Epidermal melanocyte (primary cell): ENCODE measurements around the gene CNIH2.
"Not testable (repeated sequence)": the region's sequence is repeated elsewhere in the genome, so short reads cannot be mapped to it uniquely, and the experiment has no call there.

Source experiments
- DNase-seq: peaks from one replicate; pipeline ENCODE4 v3.0.0; 2011; ENCODE audit warnings: low spot score; ENCODE audit not compliant: insufficient read length

CNIH2 gene

DNA sequence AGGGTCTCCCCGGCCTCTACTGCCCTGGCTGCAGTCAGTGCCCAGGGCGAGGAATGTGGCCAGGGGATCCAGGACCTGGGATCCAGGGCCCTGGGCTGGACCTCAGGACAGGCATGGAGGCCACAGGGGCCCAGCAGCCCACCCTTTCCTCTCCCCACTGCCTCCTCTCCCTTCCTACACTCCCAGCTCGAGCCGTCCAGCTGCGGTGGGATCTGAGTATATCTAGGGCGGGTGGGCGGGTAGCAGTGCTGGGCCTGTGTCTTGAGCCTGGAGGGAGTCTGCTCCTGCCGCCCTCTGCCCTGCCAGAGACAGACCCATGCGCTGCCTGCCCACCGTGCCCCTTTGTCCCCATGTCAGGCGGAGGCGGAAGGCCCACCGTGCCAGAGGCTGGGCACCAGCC, 1.4 kb upstream of the CNIH2 start:
- DNase-seq: not testable (repeated sequence)

DNA sequence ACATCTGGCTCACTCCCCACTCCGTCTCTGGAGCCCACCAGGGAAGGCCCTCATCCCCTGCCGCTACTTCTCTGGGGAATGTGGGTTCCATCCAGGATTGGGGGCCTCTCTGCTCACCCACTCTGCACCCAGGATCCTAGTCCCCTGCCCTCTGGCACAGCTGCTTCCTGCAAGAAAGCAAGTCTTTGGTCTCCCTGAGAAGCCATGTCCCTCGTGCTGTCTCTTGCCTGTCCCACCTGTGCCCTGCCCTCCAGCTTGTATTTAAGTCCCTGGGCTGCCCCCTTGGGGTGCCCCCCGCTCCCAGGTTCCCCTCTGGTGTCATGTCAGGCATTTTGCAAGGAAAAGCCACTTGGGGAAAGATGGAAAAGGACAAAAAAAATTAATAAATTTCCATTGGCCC, 911 bp upstream of the CNIH2 start:
- not testable (repeated sequence) for DNase-seq

DNA sequence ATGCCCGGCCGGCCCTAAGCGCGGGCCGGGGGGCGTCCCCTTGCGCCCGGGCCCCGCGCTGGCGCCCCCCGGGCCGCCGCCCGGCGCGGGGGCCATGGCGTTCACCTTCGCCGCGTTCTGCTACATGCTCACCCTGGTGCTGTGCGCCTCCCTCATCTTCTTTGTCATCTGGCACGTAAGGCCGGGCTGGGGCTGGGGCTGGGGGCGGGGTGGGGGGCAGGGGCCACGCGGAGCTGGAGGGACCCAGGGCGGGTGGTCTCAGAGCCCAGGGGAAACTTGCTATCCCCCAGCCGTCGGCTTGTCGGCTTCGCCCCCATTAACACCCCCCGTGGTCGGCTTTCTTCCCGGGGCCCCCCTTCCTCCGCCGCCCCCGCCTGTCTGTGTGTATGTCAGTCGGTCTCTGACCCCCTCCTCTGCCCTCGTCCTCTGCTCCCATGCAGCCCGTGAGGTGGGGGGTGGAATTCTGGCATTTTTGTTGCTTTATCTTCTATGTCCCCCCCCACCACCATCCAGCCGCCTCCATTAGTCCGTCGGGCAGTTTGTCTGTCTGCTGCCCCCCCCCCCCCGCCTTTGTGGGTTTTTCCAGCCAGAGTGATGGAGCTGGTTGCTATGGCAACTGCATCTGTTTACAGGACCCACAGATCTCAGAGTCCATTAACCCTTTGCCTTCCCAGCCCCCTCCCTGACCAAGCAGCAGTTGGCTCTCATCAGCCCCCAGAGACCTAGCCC, 552 bp downstream of the CNIH2 start:
- no peak for DNase-seq

DNA sequence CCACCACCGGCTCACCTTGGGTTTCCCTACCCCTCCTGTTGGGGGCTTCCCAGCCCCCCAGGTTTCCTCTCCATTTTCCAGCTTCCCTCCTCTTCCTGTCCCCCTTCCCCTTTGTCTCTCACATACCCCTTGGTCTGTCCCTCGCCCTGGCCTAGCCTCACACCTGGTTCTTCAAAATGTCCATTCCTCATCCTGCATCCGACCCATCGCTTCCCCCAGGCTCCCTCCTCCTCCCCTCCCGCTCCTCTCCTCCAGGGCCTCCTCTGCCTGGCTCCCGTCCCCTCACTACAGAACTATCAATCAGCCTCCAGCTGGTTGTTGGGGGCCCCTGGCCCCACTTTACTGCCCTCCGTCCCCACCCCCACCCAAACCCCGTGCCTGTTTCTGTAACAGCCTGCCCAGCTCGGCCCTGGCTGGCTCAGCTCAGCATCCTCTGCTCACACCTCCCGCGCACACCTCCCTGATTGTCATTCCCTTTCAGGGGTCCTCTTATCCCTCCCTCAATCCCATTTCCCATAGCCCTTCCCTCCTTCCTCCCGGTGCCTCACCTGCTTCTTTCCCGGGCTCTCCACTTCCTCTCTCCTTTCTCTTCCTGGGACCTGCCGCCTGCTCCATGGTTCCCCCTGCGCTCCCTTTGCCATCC, 1.2 kb downstream of the CNIH2 start:
- DNase-seq: no peak

DNA sequence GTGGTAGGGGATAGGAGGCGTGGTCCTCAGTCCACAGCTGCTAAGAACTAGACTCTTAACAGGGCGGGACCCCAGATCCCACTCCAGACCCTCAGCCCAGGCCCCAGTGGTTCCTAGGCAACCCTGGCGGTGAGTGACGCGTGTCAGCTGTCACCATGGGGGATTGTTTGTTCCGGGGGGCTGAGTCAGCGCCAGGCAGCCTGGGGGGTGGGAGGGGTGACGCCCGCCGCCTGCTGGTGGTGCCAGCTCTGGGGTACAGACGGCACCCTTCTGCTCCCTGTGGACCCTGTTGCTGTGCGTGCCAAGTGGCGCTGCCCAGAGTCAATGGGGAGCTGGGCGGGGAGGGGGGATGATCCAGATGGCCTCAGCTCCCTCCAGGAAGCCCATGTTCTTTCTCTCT, 2.5 kb downstream of the CNIH2 start:
- no peak for DNase-seq

DNA sequence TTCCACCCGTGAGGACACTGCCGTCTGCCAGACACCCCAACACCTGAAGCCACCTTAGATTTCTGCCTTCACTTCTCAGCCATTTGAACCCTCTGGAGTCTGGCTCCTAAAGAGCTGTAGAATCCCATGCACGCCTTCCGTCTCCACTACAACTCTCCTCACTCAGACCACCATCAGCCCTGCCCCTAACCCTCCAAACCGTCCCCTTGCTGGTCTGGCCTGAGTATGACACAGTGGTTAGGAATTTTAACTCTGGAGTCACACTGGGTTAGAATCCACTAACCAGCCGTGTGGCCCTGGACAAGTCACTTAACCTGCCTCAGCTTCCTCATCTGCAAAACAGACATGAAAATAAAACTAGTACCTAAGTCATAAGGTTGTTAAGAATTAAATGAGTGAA, 3.0 kb downstream of the CNIH2 start:
- DNase-seq: no peak

DNA sequence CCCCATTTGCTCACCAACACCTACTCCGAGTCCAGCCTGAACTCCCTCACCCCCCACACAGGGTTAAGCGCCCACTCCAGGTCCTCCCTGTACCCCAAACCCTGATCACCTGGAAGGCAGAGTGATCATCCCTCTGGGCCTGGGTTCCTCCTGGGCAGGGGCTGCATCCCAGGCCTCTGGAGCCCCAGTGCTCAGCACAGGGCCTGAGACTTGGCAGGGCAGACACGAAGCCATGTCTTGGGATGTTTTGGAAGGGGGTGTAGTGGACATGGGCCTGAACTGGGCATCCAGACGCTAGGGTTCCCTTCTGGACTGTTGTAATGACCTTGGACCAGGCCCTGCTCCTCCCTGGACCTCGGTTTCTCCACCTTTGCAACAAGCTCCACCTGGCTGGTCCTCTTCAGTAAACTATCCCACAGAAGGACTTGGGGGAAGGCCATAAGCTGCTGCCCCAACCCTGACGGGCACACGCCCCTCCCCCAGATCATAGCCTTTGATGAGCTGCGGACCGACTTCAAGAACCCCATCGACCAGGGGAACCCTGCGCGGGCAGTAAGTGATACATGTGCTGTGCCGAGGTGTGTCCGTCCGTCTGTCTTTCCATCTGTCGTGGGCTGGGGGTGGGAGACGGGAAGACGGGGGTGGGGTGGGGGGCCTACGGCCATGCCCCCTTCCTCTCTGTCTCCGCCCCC, 3.9 kb downstream of the CNIH2 start:
- peak; percentile 21 for DNase-seq

DNA sequence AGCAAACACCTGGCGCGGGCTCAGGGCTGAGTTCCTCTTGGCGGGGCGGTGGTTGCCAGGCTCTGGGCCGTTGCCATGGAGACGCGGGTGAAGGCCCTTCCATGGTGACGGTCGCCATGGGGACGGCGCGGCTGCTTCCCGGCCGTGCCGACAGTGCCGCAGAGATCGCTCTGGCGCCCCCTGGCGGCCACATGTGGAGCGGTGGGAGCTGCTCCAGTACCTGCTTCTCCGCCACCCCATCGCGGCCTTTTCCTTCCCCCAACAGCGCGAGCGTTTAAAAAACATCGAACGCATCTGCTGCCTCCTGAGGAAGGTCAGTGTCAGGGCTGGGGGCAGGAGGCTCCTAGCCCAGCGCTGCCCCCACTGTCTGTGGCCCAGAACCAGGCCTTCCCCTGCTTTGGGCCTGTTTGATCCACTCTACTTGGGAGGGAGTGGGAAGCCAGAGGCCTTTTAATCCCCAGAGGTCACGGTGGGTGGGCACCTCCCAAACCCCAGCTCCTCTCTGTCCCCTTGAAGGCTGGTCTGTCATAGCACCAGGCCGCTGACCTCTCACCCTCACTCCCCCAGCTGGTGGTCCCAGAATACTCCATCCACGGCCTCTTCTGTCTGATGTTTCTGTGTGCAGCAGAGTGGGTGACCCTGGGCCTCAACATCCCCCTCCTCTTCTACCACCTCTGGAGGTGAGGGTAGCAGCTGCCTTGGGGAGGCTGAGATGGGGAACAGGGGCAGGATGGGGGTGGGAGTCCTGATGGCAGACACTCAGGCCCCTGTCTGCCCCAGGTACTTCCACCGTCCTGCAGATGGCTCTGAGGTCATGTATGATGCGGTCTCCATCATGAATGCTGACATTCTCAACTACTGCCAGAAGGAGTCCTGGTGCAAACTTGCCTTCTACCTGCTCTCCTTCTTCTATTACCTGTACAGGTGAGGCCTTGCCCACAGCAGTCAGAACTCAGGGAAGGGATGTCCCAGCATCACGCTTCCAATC, 4.8 kb downstream of the CNIH2 start:
- peak; percentile 98 for DNase-seq

DNA sequence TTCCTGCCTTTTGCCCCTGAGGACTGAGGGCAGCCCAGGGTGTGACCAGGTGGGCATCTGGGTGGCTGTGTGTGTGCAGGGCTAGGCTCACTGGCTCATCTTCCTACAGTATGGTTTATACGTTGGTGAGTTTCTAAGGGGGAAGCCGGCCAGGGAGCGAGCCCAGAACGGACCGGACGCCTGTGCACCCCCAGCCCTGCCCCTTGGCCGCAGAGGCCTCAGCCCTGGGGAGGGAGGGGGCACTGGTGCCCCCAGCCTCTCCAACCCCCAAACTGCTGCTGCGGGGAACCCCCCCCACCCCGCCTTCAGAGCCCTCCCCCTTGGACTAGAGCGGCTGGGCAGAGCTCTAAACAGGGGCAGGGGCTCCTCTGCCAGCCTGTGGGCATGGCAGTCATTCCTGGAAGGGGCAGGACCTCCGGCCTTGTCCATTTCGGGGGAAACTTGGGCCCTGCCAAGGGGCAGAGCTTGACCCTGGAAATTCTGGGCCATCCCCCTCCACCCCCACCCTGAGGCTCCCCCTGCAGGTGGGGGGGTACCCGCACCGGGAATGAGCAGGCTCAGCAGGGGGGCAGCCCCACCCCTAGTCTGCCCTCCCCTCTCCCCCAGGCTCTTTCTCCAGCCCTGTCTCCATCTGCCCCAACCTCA, 5.6 kb downstream of the CNIH2 start:
- no peak for DNase-seq

DNA sequence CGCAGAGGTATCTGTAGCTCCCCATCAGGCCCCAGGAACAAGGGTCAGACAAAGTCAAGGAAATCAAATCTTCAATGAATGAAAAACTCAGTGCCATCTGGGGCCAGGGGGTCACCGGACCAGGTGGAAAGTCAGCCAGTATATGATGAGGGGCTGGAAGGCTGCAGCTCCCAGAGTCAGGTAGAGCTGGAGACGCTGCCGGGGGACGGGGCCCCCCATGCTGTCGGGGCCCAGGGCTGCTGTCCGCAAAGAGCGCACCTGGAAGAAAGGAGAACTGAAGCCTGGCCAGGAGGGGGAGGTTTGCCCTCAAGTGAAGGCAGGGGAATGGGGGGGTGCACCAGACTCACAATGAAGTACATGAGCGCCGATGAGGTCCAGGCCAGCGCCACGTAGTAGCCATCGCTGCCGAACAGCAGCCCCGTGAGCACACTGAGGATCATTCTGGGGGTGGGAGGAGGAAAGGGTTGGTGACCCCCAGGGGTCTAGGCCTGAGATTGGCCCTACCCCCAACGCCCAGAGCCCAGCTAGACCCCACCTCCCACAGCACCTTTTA, 6.6 kb downstream of the CNIH2 start:
- no peak for DNase-seq

DNA sequence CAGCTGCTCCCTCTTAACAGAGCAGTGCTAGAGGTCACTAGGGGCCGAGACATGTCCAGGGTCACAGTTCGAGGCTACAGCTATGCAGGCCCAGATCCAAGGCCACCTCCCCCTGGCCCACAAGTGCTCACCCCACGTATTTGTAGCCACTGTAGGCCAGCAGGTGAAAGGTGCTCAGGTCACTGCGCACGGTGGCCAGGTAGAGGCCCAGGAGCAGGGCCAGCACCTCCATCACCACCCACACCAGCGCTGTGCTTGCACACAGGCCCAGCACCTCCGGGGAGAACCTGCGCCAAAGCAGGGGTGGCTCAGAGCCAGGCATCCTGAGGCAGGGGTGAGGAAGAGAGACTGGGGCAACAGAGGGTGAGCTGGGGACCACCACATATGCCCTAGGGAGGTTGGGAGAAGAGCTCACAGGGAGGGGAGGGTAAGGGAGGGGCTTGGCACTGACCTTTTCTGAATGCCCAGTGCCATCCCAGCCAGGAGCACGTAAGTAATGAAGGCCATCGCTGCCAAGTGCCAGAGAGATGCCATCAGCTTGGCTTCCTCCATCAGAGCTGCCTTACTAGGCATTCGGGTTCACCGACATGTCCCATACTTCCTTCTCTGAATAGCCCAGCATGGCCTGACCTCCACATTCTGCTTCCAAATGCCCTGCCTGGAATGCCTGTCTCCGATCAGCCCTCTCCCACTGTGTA, 7.4 kb downstream of the CNIH2 start:
- peak; percentile 4 for DNase-seq

DNA sequence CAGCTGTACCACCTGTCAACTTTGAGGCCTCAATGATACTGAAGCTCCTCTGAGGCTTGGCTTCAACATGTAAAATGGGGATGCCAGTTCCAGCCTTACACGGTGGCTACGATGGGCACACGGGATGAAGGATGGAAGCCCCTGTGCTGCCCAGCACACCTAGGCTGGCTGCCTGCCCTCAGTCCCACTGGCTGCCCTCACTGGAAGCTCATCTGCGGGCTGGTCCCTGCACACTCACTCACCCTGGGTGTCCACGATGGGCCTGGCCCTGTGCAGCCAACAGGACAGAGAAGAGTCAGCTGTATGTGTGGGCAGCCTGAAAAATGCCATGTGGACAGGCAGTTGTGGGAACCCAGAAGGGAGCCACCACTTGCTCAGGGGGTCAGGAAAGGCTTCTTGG, 8.7 kb downstream of the CNIH2 start:
- peak; percentile 13 for DNase-seq

DNA sequence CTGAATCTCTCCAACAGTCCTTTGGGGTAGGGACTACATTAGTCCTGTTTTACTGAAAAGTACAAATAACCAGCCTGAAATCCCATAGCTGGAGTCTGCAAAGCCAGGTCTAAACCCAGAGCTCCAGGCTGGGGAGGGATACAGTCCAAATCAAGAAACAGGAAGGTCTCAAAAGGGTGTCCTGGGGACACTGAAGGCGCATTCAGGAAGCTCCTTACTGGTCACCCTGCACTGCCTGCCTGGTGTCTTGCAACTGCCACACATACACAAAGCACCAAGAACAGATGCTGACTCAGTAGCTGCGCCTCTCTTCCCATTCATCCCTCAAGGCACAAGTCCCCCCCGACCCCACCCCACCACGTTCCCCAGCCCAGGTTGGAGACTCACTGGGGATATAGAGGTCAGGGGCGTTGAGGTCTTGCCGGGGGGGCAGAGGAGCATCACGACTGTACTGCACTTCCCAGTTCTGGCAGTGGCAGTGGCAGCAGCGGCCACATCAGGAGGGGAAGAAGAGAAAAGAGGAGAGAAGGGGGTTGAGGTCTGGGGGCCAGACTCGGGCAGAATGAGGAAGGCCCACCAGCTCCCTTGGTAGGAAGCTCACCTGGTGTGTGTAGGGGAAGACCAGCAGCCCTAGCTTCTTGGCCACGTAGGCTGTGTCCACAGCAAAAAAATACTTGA, 9.4 kb downstream of the CNIH2 start:
- DNase-seq: no peak

DNA sequence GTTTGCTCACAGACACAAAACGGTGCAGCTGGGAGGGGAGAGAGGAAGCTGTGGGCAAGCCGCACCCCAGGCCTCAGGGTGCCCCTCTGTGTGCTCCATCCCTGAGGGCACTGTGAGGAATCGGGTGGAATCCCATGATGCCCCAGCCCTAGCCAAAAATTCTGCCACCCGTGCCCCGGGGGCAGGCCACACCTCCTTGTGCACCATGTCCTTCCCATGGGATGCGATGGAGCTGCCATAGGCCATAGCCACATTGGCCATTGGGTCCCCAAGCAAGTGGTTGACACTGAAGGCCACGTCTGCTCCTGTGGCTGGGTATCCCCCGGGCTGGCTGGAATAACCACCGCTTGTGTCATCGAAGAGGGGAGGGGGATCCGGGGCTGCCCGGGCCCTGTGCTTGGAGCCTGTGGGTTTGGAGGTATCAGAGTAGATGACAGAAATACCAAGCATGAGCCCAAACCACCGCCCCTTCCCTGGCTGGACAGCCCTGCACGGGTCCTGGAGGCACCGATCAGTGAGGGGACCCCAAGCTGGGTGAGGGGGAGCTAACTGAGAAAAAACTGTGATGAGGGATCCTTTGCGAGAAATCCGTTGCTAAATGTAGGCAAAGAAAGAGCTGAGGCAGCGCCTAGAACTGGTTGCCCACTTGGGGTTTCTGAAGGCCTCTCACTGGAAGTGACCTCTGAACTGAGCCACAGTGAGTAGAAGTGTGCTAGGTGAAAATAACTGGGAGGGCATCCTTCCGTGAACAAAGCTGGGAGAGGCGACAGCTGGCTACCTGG, 10.1 kb downstream of the CNIH2 start:
- DNase-seq: peak; percentile 18

DNA sequence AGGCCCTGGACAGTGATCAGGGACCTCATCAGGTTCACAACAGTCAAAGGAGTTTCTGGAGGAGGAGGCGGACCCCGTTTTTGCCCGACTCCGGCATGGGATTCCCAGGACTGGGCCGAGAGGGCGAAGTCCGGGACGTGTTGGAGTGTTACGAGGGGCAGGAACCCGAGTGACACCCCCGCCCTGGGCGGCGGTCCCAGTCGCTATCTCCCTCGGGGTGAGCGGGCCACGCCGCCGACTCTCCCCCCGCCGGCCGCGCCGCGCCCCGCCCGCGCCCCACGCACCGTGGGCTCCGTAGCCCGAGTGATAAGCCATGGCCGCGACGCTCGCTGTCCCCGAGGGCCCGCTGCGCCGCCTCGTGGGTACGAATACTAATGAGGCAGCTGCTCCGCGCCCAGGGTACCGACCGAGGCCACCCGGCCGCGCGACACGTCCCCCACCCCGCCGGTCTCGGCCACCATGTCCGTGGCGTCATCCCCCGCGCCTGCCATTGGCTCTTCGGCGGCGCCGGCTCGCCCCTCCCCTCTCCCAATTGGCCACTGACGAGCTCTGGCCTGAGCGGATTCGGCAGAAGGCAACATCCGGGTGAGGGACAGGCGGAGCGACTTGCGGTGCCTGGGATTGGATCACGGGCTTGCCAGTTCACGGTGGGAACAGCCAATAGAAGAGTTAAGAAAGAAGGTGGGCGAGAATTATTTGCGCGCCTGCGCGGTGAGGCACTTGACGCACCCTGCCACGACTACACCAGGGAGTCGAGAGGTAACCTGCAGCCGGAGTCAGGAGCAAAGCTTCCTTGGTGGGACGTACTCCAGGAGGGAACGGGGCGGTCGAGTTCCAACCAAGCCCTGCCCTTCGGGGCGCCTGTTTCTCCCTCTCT, 10.9 kb downstream of the CNIH2 start, which contains the start of gene YIF1A:
Gene YIF1A (minus strand): TSS at position 473 of the 877 bp plus-strand sequence. CDS start 158 bp downstream, at position 315.
- peak; percentile 100 for DNase-seq

DNA sequence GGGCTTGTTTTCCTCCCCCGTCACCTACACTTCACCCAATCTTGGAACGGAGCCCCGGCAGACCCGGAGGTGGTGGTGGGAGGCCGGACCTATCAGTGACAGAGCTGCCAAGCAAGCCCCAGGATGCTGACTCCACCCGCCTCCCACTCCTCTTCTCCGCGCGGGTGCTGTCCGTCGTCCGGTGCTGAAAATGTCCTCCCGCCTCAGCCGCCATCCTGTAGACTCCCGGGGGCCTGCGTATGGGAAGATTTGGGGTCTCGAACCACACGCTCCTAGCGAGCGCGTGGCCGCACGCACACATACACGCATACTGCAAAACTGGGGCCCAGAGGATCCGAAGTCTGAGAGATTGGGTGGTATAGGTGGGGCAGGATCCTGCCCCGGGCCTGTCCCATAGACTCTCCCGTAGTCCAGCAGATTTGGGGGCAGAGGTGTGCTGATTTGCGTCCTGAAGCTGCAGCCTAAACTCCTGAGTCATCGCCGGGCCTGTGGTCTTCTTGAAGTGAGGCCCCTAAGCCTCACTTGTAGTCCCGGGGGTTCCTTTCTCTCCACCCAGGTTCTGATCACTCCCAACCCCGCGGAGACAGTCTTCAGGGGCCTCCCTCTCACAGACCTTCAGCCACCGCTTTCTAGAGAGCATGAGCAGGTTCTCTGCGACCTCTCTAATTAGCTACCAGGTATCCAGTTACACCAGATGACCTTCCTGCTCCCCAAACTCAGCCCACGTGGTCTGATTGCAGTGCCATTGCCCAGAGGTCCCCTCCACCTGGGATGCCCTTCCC, 11.8 kb downstream of the CNIH2 start:
- DNase-seq: peak; percentile 86

DNA sequence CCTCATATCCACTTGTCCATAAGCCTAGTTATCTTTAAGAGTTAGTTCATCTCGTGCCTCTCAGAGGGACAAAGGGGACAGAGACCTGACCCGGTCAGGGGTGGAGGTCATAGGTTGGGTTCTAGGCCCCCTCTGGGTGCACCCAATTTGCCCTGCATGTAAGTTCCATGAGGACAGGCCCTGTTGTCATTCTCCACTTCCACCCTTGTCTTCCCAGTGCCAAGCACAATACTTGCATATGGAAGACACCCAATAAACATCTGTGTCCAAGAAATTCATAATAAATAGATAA, 12.3 kb downstream of the CNIH2 start:
- no peak for DNase-seq
